GM19043 (cell line): ENCODE results near the gene LRRC28.

Experiments used
- ATAC-seq: cut with Tn5 transposase; IDR thresholded peaks from one replicate; pipeline ENCODE4 v1.9.1; 2021; ENCODE audit warnings: low read depth; ENCODE audit not compliant: unreplicated experiment

LRRC28 gene

DNA sequence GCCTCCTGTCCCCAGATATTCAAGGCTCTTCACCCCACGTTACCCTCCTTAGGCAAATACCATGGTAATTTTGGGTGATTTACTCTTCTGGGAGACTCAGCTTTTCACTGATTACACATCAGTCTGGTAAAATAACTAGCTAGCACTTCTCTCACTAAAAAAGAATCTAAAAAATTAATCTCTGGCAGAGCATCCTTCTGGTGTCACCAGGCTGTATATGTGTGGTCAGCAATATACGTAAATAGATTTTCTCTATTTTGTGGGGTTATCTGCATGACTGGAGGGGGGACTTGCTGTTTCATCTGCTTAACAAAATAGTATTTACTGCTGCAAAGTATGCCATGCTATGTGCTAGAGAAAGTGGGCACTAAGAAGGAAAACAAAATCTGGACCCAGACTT lies 45.1 kb downstream of the LRRC28 start:
- no peak for ATAC-seq

DNA sequence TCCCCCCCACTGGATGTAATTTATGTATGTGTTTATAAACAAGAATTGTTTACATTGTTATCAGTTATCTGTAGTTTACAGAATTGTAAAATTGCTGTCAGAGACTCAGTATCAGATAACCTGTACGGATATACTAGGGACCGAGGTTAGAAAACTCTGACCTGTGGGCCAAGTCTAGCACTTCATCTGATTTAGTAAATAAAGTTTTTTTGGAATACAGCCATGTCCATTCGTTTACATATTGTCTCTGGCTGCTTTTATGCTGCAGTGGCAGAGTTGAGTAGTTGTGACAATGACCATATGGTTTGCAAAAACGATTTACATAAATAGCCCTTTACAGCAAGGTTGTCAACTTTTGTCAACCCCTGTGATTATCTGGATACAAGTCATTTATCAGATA lies 52.6 kb downstream of the LRRC28 start:
- no peak for ATAC-seq

DNA sequence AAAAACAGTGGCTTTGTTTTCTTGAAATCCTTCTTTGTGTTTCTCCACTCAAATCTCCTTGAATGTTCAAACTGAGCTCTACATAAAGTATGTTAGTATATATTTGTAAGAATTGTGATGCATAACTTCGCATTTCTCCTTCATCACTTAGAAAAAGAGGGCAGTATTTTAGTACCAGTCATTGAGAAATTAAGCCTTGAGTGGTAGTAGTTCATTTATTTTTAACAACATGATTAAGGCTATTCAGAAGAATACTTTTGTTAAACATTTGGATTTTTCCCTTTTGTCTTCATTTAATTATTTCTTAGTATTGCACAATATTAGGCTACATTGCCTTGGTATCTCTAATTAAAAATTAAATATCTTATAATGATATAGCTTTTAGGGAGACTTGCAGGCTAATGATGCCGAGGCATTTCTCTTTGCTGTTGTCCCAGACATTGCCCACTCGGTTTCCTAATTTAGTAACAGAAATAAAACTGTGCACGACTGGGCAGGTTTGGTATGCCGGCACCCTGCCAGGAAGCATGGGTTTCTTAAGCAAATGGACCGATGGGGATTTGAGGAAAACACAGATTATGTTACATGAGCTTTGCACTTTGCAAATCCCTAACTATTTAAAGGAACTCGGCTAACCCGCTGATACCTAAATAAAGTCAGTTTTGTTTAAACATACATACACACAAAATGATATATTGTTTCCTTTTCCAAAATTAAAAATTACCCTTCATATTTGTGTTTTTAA lies 54.7 kb downstream of the LRRC28 start:
- no peak for ATAC-seq

DNA sequence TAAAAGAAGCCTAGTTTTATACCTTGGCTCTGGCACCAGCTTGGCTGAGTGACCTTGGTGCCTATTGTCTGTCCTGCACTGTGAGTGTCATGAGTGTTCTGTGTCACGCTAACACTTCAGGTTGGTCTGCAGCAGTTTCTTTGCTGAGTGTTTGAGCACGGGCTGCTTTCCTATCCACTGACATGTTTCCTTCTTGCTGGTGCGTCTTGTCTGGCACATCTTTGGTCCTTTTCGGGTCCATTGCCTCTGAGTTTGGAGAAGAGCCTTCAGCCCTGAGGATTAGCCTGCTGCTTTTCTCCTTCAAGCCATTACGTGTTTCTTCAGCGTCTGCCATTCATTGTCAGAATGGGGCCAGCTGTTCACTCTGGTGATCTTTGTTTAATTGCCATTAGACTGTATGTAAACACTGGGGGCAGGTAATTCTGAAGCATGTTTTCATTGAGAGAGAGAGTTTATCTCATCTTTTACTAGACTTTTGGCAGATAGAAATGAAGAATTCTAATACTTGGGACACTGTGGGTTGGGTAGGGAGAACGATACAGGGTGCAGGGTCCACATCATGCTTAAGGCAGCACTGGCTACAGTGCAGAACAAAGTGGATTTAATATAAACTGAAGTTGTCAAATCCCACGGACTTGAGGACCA lies 55.5 kb downstream of the LRRC28 start:
- no peak for ATAC-seq

DNA sequence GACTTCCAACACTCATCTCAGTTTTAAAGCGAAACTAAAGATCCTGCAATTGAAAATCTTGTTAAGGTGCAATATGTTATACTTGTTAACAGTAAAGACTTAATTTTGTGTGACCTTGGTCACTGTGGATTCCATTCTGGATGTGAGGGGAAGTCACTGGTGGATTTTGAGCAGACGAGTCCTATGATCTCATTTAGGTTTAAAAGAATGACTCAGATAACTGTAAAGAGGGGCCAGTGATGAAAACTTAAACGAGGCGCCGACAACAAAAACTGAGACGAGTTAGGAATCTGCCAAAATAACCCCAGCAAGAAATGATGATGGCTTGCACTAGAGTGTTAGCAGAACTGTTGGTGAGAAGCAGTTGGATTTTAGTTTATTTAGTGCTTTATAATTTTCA lies 56.5 kb downstream of the LRRC28 start:
- no peak for ATAC-seq

DNA sequence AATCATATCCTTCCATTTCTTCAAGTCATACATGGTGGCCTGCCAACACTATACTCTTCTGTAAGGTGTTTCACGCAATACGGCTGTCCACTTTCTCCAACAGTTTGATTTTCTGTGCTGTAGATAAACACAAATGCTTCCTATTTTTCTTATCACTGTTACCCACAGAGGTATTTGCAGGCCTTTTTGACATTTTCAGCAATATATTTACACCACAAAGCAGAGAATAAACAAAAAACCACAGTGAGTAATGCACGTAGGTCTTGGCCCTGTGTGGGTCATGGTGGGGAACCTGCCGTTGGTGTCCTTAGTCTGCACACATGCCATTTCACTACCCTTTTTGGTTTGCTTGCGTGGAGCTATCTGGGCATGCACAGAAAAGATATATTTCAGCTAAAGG lies 59.5 kb downstream of the LRRC28 start:
- ATAC-seq = no peak

DNA sequence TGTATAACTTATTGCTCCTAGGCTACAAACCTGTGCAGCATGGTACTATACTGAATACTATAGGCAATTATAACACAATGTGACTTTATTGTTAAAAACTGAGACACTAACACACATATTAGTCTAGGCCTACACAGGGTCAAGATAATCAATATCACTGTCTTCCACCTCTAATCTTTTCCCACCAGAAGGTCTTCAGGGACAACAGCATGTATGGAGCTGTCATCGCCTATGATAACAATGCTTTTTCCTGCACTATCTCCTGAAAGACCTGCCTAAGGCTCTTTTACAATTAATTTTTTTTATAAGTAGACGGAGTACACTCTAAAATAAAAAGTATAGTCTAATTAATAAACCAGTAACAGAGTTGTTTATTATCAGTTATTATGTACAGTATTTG lies 60.9 kb downstream of the LRRC28 start:
- no peak for ATAC-seq

DNA sequence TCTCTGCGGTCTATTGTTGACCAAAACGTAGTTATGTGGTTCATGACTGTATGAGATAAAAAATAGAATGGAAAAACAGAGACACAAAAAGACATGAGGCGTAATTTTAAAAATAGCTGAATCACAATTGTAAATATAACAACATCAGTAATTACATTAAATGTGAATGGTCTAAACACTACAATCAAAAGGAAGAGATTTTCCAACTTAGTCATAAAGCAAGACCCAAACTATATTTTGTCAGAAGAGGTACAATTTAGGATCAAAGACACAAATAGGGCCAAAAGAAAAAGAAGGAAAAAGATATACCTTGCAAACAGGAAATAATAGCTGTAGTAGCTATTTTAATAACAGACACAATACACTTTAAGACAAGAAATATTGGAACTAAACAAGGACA lies 61.5 kb downstream of the LRRC28 start:
- no peak for ATAC-seq

DNA sequence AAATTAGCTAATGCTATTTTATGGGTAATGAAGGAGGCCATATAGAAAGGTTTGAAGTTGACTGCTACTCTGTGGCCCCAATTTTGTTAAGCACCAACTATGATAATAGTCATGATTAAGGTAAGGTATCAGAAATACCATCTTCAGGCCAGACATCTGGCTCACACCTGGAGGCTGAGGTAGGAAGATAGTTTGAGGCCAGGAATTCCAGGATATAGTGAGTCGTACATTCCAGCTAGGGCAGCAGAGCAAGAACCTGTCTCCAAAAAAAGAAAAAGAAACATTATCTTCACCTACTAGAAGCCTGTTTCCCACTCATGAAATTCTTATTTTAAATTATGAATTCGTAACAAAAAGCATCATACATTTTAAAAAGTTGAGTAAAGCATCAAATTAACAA lies 64.4 kb downstream of the LRRC28 start:
- ATAC-seq = no peak

DNA sequence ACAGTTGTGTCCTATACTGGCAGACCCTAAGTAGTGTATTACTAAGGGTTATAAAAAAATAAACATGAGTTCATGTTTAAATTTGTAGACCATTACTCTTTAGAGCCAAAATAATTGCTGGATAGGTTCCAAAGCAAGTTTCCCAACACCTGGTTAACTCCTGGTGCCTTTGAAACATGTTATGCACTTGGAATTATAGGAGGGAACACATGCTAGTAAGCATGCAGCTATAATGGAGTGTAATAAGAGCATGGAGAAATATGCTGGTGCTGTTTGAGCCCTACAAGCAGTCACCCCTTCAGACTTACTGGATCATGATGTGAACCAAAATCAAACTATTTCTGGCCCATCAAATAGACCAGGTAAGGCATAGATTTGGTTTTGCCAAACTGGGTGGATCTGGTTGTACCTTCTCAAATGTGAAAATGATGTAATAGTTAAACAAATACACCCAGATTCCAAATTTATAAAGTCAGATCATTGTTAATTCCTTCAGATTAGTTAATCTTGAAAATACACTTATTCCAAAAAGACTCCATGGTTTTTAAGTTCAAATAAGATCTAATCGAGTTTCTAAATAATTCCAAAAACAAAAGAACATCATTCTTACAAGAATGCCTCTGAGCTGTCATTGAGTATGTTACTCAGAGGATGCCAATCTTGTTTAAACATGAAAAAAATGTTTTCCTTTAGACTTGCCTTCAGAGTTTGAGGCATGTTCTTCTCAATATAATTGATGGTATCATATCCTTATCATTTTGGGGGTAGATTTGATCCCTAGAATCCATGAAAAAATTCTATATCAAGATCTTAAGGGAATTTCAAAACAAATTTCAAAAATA lies 69.3 kb downstream of the LRRC28 start:
- no peak for ATAC-seq

DNA sequence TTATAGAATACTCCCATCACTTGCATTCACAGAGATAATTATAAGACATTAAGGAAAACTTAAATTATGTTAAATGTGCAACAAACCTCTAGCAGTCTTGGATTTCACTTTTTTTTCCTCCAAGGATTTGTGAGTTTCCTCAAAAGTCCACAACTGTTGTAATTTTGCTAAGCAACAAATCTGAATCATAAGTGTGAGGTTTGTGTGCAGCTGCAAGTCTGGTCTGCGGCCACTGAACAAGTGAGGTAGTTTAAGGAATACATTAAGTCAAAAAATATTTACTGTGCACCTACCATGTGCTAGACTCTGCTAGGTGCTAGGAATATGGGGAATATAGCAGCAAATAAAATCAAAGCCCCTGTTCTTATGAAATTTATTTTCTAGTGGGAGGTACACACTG lies 70.2 kb downstream of the LRRC28 start:
- ATAC-seq = no peak

DNA sequence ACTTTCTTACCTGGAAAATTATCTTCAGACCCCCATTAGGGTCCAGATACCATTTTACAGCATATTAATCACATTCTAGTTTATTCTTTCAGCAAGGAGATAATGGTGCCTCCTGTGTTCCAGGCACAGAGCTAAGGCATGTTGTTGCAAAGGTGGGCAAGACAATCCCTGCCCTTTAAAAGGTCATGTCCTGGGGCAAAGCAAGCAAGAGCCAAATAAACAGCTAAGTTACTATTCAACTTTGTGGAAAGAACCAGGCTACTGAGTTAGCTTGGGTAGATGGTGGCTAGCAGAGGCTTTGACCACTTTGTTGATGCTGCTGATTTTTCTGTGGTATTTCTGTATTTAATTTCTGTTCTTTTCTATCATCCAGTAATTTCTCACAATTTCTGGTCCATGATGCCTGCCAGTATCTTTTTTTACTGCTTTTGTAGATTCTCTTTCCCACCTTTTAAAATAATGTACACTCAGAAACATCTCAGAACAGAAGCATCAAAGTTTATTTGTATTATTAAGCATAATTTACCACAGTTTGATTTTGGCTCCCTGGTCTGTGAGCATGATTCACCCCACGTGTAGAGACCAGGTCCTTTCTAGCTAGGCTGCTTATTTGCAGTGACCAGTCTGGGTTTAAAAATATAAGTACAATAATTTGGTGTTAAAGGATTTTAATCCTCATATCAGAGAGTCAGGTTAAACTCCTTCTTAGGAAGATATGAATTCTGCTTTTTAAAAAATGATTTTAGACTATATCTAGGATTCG lies 71.5 kb downstream of the LRRC28 start:
- ATAC-seq = no peak

DNA sequence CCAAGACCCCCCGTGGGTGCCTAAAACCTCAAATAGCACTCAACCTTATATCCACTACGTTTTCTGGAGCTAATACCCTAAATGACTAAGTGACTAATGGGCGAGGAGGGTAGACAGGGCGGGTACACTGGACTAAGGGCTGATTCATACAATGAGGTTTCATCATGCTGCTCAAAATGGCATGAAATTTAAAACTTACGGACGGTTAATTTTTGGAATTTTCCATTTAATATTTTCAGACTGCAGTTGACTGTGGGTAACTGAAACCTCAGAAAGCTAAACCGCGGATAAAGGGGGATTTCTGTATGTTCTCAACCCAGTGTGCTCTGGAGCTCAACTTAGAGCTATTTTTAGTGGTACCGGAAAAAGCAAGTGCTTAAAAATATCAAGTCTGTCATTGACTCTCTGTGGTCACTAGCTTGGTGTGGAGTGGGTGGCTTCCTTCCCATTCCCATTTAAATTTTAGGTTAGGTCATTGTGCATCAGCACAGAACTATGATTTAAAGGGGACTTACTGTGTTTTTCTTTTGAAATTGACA lies 72.9 kb downstream of the LRRC28 start:
- peak; percentile 63 for ATAC-seq

DNA sequence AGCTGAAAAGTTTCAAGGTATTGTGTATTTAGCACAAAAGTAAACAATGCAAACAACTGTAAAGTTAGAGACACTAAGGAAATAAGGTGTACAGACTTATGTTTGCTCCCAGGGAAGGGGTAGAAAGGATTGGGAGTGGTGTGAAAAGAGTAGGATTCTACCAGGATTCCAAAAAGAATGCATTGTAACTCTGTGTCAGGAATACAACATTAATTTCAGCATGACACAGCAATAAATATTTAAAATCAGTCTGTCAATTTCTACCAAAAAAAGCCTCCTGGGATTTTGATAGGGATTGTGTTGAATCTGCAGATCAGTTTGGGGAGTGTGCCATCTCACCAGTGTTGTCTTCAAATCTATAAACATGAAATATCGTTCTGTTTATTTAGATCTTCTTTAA lies 73.4 kb downstream of the LRRC28 start:
- no peak for ATAC-seq

DNA sequence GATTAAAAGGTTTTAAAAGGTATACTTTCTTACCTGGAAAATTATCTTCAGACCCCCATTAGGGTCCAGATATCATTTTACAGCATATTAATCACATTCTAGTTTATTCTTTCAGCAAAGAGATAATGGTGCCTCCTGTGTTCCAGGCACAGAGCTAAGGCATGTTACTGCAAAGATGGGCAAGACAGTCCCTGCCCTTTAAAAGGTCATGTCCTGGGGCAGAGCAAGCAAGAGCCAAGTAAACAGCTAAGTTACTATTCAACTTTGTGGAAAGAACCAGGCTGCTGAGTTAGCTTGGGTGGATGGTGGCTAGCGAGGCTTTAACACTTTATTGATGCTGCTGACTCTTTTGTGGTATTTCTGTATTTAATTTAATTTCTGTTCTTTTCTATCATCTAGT lies 75.0 kb downstream of the LRRC28 start:
- no peak for ATAC-seq

DNA sequence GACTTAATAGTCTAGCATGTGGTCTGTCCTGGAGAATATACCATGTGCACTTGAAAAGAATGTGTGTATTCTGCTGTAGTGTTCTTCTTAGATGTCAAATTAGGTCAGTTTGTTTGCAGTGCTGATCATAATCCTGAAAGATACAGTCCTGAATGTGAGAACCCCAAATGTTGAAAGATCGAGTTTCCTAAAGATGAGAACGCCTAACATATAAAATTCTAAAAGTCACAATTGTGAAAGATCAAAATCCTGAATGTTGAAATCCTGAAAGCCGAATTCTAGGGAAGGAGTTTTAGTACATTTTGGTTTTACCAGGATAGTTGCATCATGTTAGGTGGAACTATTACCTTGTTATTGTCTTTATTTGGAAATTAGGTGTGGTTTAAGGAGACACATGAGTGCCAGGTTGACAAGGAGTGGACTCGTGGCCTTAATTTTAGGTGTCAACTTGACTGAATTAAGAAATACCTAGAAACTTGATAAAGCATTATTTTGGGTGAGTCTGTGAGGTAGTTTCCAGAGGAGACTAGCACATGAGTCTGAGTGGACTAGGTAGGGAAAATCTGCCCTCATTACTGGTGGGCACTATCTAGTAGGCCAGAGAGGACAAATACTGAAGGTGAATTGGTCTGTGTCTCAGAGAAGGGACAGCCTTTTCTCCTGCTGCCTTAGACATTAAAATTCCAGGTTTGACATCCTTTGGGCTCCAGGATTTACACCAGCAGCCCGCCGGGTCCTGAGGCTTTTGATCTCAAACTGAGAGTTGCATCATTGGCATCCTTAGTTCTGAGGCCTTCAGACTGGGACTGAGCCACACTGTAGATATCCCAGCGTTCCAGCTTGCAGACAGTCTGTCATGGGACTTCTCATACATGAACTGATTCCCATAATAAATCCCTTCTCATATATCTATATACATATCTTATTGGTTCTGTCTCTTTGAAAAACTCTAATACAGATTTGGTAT lies 77.1 kb downstream of the LRRC28 start:
- no peak for ATAC-seq

DNA sequence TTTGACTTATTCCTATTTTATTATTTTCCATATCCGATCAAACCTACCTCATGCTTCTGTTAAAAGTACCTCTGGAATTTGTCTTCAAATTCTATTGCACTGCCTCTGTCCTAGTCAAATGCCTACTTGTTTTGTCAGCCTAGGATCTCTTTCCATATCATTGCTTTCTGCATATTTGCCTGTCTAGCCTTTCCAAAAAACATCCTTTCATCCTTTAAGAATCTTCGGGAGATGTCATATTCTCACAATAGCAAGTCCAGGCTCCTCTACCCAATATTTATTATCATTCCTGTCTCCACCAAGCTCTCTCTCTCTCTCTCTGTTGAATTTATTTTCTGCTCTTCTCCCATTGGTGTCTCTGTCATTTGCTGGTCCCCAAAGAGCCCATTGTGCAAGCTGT lies 80.1 kb downstream of the LRRC28 start:
- no peak for ATAC-seq

DNA sequence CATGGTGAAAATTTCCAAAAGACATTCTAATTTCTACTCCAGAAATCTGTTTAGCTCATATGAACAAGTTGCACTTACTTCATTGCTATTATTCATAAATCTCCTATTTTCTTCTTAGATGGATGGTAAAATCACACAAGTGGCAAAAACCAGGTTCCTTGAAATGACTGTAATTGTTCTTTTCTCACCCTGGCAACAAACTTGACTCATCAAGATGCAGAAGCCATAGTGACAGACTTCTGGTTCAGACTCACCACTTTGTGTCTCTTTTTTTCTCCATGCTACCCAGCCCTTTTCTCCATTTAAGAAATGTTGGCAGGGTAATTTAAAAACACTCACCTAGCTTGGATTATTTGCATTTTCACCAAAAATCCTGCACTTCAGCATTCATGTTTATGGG lies 82.1 kb downstream of the LRRC28 start:
- no peak for ATAC-seq

DNA sequence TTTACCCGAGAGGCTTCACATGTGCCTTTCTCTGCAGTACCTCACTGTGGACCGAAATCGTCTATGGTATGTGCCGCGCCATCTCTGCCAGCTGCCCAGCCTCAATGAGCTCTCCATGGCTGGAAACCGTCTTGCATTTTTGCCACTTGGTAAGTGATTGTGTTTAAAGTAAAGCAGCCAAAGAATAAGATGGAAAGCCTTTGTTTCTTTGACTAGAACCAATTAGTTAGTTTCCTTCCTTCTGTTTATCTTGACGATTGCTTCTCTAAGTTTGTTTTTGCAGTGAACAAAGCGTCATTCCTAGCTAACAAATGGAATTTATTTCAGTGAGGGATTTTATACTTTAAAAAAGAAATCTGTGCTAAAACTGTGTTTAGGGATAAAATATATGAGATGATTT lies 82.7 kb downstream of the LRRC28 start:
- no peak for ATAC-seq

DNA sequence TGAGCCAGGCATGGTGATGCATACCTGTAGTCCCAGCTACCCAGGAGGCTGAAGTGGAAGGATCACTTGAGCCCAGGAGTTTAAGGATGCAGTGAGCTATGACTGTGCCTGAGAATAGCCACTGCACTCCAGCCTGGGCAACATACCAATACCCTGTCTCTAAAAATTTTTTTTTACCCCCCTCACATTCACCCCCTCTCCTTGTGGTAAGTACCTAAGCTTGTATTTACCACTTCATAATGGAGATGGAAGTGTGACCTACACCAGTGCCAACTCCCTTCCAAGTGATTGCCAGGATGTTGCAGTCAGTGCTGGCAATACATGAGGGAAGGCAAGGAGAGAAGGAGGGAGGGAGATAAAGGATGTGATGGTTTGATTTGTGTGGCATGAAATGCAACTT lies 84.2 kb downstream of the LRRC28 start:
- no peak for ATAC-seq
